HepG2 (cell line): ENCODE data around the gene LSS. TPM values are rescaled to one million over a fixed set of nuclear protein-coding genes. Genes with fewer than 3 reads are reported as not detected.

Experiments
- CBFB ChIP-seq: sonication (generic); formaldehyde crosslinking; IDR thresholded peaks from 2 replicates; pipeline ENCODE4 v1.4.0; 2020; ENCODE audit warnings: missing genetic modification reagents
- ETV6 ChIP-seq: sonication (generic); formaldehyde crosslinking; conservative IDR thresholded peaks from 2 replicates; pipeline ENCODE4 v1.4.0; 2020; ENCODE audit warnings: missing genetic modification reagents
- HNF1B ChIP-seq: sonication (generic); formaldehyde crosslinking; IDR thresholded peaks from 2 replicates; pipeline ENCODE4 v1.5.1; 2020; ENCODE audit warnings: mild to moderate bottlenecking, moderate library complexity, missing genetic modification reagents
- HNF4A ChIP-seq: sonication (generic); formaldehyde crosslinking; IDR thresholded peaks from 2 replicates; pipeline ENCODE4 v1.4.0; 2020; ENCODE audit warnings: missing genetic modification reagents
- HOXA9 ChIP-seq: sonication (generic); formaldehyde crosslinking; IDR thresholded peaks from 2 replicates; pipeline ENCODE4 v1.8.1; 2022; ENCODE audit warnings: missing genetic modification reagents, mild to moderate bottlenecking, moderate library complexity, borderline replicate concordance
- JARID2 ChIP-seq: sonication (generic); formaldehyde crosslinking; IDR thresholded peaks from 2 replicates; pipeline ENCODE4 v1.8.1; 2023; ENCODE audit warnings: missing genetic modification reagents, inconsistent platforms; ENCODE audit not compliant: insufficient replicate concordance
- MED13 ChIP-seq: sonication (generic); formaldehyde crosslinking; IDR thresholded peaks from 2 replicates; pipeline ENCODE4 v1.5.0; 2020; ENCODE audit warnings: missing genetic modification reagents
- MIER3 ChIP-seq: IDR thresholded peaks from 2 replicates; pipeline ENCODE4 v1.6.1; 2016; ENCODE audit warnings: missing compliant biosample characterization, borderline replicate concordance
- MLLT10 ChIP-seq: sonication (generic); formaldehyde crosslinking; IDR thresholded peaks from 2 replicates; pipeline ENCODE4 v1.4.0; 2020; ENCODE audit warnings: missing genetic modification reagents
- PPARG ChIP-seq: conservative IDR thresholded peaks from 2 replicates; pipeline ENCODE4 v1.6.1; 2016; ENCODE audit warnings: missing biosample characterization, missing genetic modification reagents
- SMAD1 ChIP-seq: sonication (generic); formaldehyde crosslinking; IDR thresholded peaks from 2 replicates; pipeline ENCODE4 v1.4.0; 2020; ENCODE audit warnings: missing genetic modification reagents, low read depth, mild to moderate bottlenecking, borderline replicate concordance
- SMARCC2 ChIP-seq: fragments of 450-650 bp; IDR thresholded peaks from 2 replicates; pipeline ENCODE4 v1.6.1; 2017; ENCODE audit warnings: antibody characterized with exemption, mild to moderate bottlenecking
- SNAI1 ChIP-seq: sonication (generic); formaldehyde crosslinking; IDR thresholded peaks from 2 replicates; pipeline ENCODE4 v1.5.0; 2020; ENCODE audit warnings: mild to moderate bottlenecking, missing genetic modification reagents, borderline replicate concordance
- ZFP36L1 ChIP-seq: sonication (generic); formaldehyde crosslinking; IDR thresholded peaks from 2 replicates; pipeline ENCODE4 v1.8.0; 2022; ENCODE audit warnings: mild to moderate bottlenecking, missing genetic modification reagents, moderate library complexity
- ZFY ChIP-seq: sonication (generic); formaldehyde crosslinking; IDR thresholded peaks from 2 replicates; pipeline ENCODE4 v1.4.0; 2020; ENCODE audit warnings: missing genetic modification reagents
- ZKSCAN5 ChIP-seq: sonication (generic); formaldehyde crosslinking; IDR thresholded peaks from 2 replicates; pipeline ENCODE4 v1.5.1; 2020; ENCODE audit warnings: mild to moderate bottlenecking, missing genetic modification reagents
- ZNF230 ChIP-seq: sonication (generic); formaldehyde crosslinking; IDR thresholded peaks from 2 replicates; pipeline ENCODE4 v1.4.0; 2020; ENCODE audit warnings: mild to moderate bottlenecking, missing genetic modification reagents
- ZNF234 ChIP-seq: sonication (generic); formaldehyde crosslinking; conservative IDR thresholded peaks from 2 replicates; pipeline ENCODE4 v1.5.1; 2020; ENCODE audit warnings: mild to moderate bottlenecking, missing genetic modification reagents
- ZNF317 ChIP-seq: sonication (generic); formaldehyde crosslinking; IDR thresholded peaks from 2 replicates; pipeline ENCODE4 v1.5.0; 2020; ENCODE audit warnings: mild to moderate bottlenecking, missing genetic modification reagents
- ZNF530 ChIP-seq: sonication (generic); formaldehyde crosslinking; IDR thresholded peaks from 2 replicates; pipeline ENCODE4 v1.5.0; 2020; ENCODE audit warnings: low read depth, mild to moderate bottlenecking, missing genetic modification reagents
- ZNF557 ChIP-seq: sonication (generic); formaldehyde crosslinking; IDR thresholded peaks from 2 replicates; pipeline ENCODE4 v1.4.0; 2020; ENCODE audit warnings: missing genetic modification reagents
- ZNF7 ChIP-seq: IDR thresholded peaks from 2 replicates; pipeline ENCODE4 v1.6.1; 2016; ENCODE audit warnings: missing biosample characterization, missing genetic modification reagents
- ZNF790 ChIP-seq: sonication (generic); formaldehyde crosslinking; IDR thresholded peaks from 2 replicates; pipeline ENCODE4 v1.8.0; 2022; ENCODE audit warnings: missing genetic modification reagents, mild to moderate bottlenecking, borderline replicate concordance
- ZZZ3 ChIP-seq: sonication (generic); formaldehyde crosslinking; IDR thresholded peaks from 2 replicates; pipeline ENCODE4 v1.4.0; 2020; ENCODE audit warnings: missing genetic modification reagents, mild to moderate bottlenecking, borderline replicate concordance
- polyA plus RNA-seq, 8 experiments: library from polyadenylated mRNA; depleted of rRNA in 3 of 8; stranded (reverse) in 7 of 8; unstranded in 1 of 8; fragments of >200 nt; fragmentation: Illumina TruSeq in 4 of 8; extraction: Trizol in 4 of 8; gene quantifications; 2 replicates each; pipeline versions ENCODE4 v1.2.1 to v1.2.3, GENCODE V29; 2011 to 2016; ENCODE audit warnings: low read depth in 4 of 8, missing spikeins in 1 of 8, mixed read lengths in 1 of 8; ENCODE audit not compliant: insufficient read depth in 1 of 8
- total RNA-seq, 5 experiments: library from RNA; depleted of rRNA; stranded (reverse); fragments of >200 nt; fragmentation: Illumina TruSeq; extraction: Trizol; gene quantifications; 2 replicates each; pipeline ENCODE4 v1.2.3, GENCODE V29; 2016; ENCODE audit warnings: low read depth in 1 of 5
- TF ChIP-seq, protein P1 (sequence below): sonication (generic); formaldehyde crosslinking; IDR thresholded peaks from 2 replicates; pipeline ENCODE4 v1.4.0; 2020; ENCODE audit warnings: mild to moderate bottlenecking, low read depth, missing genetic modification reagents
- TF ChIP-seq, protein P2 (sequence below): sonication (generic); formaldehyde crosslinking; IDR thresholded peaks from 2 replicates; pipeline ENCODE4 v1.5.0; 2020; ENCODE audit warnings: missing genetic modification reagents, mild to moderate bottlenecking, borderline replicate concordance
- TF ChIP-seq, protein P3 (sequence below): IDR thresholded peaks from 2 replicates; pipeline ENCODE4 v1.6.1; 2018; ENCODE audit warnings: missing genetic modification reagents, mild to moderate bottlenecking, missing compliant biosample characterization

The LSS gene
- total and polyA plus RNA-seq, 2 of the 13 experiments (the other 11 are each of a cell fraction or from before 2014, with no cell fraction given) = 72.6 to 113 TPM

- TF ChIP-seq PPARG (CRISPR knock-in tag) = peak; percentile 87; the same call in 1 of the 2 replicates
- no peak for TF ChIP-seq ZNF7 (CRISPR knock-in tag)
- no peak for TF ChIP-seq ZKSCAN5 (CRISPR knock-in tag)
- TF ChIP-seq MIER3 = no peak
- TF ChIP-seq HNF4A (CRISPR knock-in tag) = peak; percentile 86
- TF ChIP-seq CBFB (CRISPR knock-in tag) = peak; percentile 39
- TF ChIP-seq MLLT10 (CRISPR knock-in tag) = no peak
- no peak; the same call in 1 of the 2 replicates for TF ChIP-seq ETV6
- TF ChIP-seq SMAD1 (CRISPR knock-in tag) = no peak; the same call in 1 of the 2 replicates
- TF ChIP-seq HNF1B (CRISPR knock-in tag) = peak; percentile 96
- TF ChIP-seq ZNF317 (CRISPR knock-in tag) = peak; percentile 72
- TF ChIP-seq, protein P1, sequence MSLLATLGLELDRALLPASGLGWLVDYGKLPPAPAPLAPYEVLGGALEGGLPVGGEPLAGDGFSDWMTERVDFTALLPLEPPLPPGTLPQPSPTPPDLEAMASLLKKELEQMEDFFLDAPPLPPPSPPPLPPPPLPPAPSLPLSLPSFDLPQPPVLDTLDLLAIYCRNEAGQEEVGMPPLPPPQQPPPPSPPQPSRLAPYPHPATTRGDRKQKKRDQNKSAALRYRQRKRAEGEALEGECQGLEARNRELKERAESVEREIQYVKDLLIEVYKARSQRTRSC (CRISPR knock-in tag) = no peak
- no peak for TF ChIP-seq JARID2 (CRISPR knock-in tag)
- no peak for TF ChIP-seq ZNF530
- TF ChIP-seq ZFY (CRISPR knock-in tag) = peak; percentile 85
- TF ChIP-seq, protein P2, sequence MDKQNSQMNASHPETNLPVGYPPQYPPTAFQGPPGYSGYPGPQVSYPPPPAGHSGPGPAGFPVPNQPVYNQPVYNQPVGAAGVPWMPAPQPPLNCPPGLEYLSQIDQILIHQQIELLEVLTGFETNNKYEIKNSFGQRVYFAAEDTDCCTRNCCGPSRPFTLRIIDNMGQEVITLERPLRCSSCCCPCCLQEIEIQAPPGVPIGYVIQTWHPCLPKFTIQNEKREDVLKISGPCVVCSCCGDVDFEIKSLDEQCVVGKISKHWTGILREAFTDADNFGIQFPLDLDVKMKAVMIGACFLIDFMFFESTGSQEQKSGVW (CRISPR knock-in tag) = no peak
- TF ChIP-seq ZNF234 (CRISPR knock-in tag) = no peak
- 0 out of 2 replicates have a peak, but pooled peaks have one; percentile 36 for TF ChIP-seq MED13 (CRISPR knock-in tag)
- peak; percentile 81; the same call in 1 of the 2 replicates for TF ChIP-seq HOXA9
- TF ChIP-seq ZZZ3 (CRISPR knock-in tag) = peak; percentile 63; the same call in 1 of the 2 replicates
- TF ChIP-seq, protein P3, sequence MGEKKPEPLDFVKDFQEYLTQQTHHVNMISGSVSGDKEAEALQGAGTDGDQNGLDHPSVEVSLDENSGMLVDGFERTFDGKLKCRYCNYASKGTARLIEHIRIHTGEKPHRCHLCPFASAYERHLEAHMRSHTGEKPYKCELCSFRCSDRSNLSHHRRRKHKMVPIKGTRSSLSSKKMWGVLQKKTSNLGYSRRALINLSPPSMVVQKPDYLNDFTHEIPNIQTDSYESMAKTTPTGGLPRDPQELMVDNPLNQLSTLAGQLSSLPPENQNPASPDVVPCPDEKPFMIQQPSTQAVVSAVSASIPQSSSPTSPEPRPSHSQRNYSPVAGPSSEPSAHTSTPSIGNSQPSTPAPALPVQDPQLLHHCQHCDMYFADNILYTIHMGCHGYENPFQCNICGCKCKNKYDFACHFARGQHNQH (CRISPR knock-in tag) = peak; percentile 57; the same call in 1 of the 2 replicates
- no peak for TF ChIP-seq ZNF790 (CRISPR knock-in tag)
- TF ChIP-seq ZFP36L1 (CRISPR knock-in tag) = peak; percentile 73; the same call in 1 of the 2 replicates
- TF ChIP-seq ZNF557 = no peak
- 0 out of 2 replicates have a peak, but pooled peaks have one; percentile 48 for TF ChIP-seq ZNF230 (CRISPR knock-in tag)
- TF ChIP-seq SNAI1 = peak; percentile 1; the same call in 1 of the 2 replicates
- no peak for TF ChIP-seq SMARCC2
Observed at GRCh38 chr21:46155514-46156377, 72.8 kb downstream of the LSS start, which contains the start of gene FTCD (continued).
